ENCODE results near the gene RIC8A. TPM values are rescaled to one million over a fixed set of nuclear protein-coding genes. Genes with fewer than 3 reads are reported as not detected.
"Not testable (repeated sequence)": the region's sequence is repeated elsewhere in the genome, so short reads cannot be mapped to it uniquely, and the experiment has no call there.

Gene RIC8A
- total RNA-seq, 1 donor from 2014 or later, result 106 TPM

DNA sequence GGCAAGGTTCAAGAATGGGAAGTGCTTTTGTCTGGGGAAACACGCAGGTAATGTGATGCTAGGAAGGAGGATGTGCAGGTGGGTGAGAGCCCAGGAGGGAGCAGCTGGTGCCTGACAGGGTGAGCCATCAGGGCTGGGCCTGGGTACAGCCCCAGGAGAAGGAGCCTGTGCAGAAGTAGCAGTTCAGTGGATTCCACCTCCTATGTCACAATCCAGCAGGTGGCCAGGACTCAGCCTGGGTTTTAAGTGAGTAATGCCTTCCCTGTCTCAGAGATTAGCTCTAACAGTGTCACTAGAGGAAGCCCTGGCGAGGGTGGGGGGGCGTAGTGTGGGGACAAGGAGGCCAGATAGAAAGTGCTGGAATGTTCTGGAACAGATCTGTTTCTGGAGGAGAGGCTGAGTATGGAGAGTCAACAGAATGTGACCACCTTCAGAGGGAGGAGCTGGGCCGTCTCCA lies 8.1 kb downstream of the RIC8A start:
- no peak for FAIRE-seq
- H3K4me3 ChIP-seq (ENCODE audit: low read depth, low read length), result no peak overlapping the region
- TF ChIP-seq, protein P1, sequence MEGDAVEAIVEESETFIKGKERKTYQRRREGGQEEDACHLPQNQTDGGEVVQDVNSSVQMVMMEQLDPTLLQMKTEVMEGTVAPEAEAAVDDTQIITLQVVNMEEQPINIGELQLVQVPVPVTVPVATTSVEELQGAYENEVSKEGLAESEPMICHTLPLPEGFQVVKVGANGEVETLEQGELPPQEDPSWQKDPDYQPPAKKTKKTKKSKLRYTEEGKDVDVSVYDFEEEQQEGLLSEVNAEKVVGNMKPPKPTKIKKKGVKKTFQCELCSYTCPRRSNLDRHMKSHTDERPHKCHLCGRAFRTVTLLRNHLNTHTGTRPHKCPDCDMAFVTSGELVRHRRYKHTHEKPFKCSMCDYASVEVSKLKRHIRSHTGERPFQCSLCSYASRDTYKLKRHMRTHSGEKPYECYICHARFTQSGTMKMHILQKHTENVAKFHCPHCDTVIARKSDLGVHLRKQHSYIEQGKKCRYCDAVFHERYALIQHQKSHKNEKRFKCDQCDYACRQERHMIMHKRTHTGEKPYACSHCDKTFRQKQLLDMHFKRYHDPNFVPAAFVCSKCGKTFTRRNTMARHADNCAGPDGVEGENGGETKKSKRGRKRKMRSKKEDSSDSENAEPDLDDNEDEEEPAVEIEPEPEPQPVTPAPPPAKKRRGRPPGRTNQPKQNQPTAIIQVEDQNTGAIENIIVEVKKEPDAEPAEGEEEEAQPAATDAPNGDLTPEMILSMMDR (IDR thresholded peaks at IDR 0.05; ENCODE audit: insufficient read depth, low read length, severe bottlenecking), result peak; percentile 3
- no peaks in the 10 kb centered on the region for H3K27me3 ChIP-seq (ENCODE audit: control insufficient read depth, insufficient read depth, low read length)
- no peak for DNase-seq (ENCODE audit: low read depth)
- peaks cover 29% of the 10 kb centered on the region for H3K36me3 ChIP-seq (ENCODE audit: control insufficient read depth, insufficient read depth, low read length)

DNA sequence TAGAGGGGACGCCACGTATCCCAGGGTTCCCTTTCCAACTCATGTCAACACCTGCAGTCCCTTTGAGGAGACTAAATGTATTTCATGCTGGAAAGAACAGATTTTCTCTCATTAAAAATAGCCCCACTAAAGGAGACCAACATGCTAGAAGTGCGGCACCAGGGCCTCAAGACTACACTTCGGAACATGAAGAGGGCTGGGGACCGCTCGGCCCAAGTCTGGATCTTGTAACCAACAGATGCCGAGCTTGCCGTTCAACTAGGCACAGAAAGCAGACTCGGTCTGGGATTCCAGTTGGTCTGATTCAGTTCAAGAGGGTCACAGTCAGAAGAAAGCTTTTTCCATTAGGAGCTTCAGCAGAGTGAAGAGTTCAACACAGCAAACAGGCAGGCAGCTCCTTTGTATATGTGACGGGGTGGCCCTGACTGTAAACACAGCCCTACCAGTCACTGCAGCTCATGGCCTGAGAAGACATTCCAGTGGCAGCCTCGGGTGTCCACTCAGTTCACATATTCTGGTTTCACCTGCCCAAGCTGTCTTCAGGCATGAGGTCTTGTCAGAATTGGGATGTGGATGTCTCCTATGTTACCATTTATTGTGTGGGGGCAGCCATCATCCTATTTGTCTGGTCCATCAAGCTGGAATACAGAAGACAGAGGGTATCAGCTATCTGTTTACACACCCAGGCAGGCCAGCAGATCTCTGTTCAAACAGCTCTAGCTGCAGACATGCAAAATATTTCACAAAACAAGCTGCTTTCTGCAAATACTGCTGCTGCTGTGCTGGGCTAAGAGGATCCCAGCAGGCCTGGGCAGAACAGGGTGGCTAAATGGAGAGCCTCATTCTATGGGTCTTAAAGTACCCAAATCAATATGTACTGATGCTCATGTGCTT lies 8.8 kb downstream of the RIC8A start:
- DNase-seq (ENCODE audit: low read depth), result no peak
- H3K27me3 ChIP-seq (ENCODE audit: control insufficient read depth, insufficient read depth, low read length), result no peaks in the 10 kb centered on the region
- H3K36me3 ChIP-seq (ENCODE audit: control insufficient read depth, insufficient read depth, low read length), result peaks cover 23% of the 10 kb centered on the region
- no peak overlapping the region for H3K4me3 ChIP-seq (ENCODE audit: low read depth, low read length)
- no peak for FAIRE-seq
- TF ChIP-seq, protein P1 (IDR thresholded peaks at IDR 0.05; ENCODE audit: insufficient read depth, low read length, severe bottlenecking), result no peak

DNA sequence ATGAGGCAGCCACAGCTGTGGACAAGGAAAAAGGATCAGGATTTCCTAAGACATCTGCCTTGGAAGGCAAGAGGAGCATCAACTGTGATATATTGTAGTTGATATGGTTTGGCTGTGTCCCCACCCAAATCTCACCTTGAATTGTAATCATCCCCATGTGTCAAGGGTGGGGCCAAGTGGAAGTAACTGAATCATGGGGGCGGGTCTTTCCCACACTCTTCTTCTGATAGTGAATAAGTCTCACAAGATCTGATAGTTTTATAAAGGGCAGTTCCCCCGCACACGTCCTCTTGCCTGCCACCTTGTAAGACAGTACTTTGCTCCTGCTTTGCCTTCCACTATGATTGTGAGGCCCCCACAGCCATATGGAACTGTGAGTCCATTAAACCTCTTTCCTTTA lies 10.2 kb downstream of the RIC8A start:
- TF ChIP-seq, protein P1 (IDR thresholded peaks at IDR 0.05; ENCODE audit: insufficient read depth, low read length, severe bottlenecking), result no peak
- no peak for FAIRE-seq

DNA sequence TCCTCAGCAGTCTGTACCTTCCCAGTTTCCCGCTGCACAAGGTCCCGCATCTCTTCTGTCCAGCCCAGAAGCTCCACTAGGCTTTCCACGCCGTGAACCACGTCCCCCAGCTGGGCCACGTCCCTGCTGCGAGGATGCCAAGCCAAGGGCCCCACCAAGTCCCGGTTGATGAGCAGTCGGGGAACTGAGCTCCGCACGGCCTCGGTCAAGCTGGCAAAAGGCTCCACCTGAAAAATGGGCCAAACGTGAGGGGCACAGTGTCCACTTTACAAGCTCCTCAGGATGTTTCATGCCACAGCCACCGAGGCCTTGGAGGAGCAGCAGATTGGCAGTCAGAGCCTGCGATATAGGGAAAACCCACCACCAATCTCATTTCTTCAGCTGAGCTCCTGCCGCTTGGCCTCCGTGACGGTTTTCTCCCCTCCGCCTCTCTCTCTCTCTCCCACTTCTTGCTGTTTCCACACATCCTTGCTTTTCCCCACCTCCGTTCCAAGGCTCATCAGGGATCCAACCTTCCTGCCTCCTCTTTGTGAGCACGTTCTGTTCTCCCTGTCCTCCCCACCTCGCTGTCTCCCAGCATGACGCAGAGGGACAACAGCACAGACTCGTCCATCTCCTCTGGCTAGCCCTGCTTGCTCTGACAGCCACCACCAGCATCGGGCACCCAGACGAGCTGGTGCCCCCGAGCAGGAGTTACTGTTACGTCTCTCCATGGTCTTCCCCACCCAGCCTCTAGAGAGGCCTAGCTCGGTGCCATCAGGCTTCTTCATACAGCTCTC lies 11.5 kb downstream of the RIC8A start:
- FAIRE-seq (no peak), DNase-seq (ENCODE audit: low read depth) (no peak)
- H3K4me3 ChIP-seq (ENCODE audit: low read depth, low read length), result no peak overlapping the region
- no peaks in the 10 kb centered on the region for H3K27me3 ChIP-seq (ENCODE audit: control insufficient read depth, insufficient read depth, low read length)
- H3K36me3 ChIP-seq (ENCODE audit: control insufficient read depth, insufficient read depth, low read length), result peaks cover 4% of the 10 kb centered on the region
- TF ChIP-seq, protein P1 (IDR thresholded peaks at IDR 0.05; ENCODE audit: insufficient read depth, low read length, severe bottlenecking), result no peak

More for the DNA sequence above, 10.2 kb downstream of the RIC8A start:
- H3K4me3 ChIP-seq (ENCODE audit: low read depth, low read length), result no peak overlapping the region
- peaks cover 11% of the 10 kb centered on the region for H3K36me3 ChIP-seq (ENCODE audit: control insufficient read depth, insufficient read depth, low read length)
- no peaks in the 10 kb centered on the region for H3K27me3 ChIP-seq (ENCODE audit: control insufficient read depth, insufficient read depth, low read length)
- peak; percentile 44 for DNase-seq (ENCODE audit: low read depth)

DNA sequence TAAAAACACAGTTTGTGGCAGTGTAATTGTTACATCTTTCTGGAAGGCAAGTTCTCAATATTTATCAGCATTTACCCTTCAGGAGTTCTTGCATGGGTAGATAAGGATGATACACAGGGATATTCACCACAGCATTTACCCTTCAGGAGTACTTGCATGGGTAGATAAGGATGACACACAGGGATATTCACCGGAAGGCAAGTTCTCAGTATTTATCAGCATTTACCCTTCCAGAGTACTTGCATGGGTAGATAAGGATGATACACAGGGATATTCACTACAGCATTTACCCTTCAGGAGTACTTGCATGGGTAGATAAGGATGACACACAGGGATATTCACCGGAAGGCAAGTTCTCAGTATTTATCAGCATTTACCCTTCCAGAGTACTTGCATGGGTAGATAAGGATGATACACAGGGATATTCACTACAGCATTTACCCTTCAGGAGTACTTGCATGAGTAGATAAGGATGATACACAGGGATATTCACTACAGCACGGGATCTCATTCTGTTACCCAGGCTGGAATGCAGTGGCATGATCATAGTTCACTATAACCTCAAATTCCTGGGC lies 13.2 kb downstream of the RIC8A start:
- FAIRE-seq, result peak; percentile 93
- H3K27me3 ChIP-seq (ENCODE audit: control insufficient read depth, insufficient read depth, low read length); DNase-seq (ENCODE audit: low read depth); H3K4me3 ChIP-seq (ENCODE audit: low read depth, low read length); H3K36me3 ChIP-seq (ENCODE audit: control insufficient read depth, insufficient read depth, low read length): not testable (repeated sequence)

DNA sequence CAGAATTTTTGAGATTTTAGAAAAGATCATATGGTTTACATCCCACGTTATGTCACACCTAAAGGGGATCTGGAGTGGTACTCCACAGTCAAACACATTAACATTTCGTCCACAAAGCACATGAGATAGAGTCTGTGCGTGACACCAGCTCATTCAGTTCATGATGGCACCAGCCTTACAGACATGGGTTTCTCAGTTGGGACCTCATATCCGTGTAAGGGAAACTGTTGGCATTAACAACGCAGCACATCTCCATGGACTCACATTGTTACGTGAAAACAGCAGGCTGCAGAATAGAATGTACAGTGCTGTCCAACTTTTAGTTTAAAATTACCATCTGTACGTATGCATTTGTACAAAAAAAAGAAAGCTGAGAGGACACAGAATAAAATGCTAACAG lies 14.0 kb downstream of the RIC8A start:
- H3K36me3 ChIP-seq (ENCODE audit: control insufficient read depth, insufficient read depth, low read length), result no peaks in the 10 kb centered on the region
- FAIRE-seq, result peak; percentile 77
- no peak for DNase-seq (ENCODE audit: low read depth)
- no peak overlapping the region for H3K4me3 ChIP-seq (ENCODE audit: low read depth, low read length)
- H3K27me3 ChIP-seq (ENCODE audit: control insufficient read depth, insufficient read depth, low read length), result no peaks in the 10 kb centered on the region
- TF ChIP-seq, protein P1 (IDR thresholded peaks at IDR 0.05; ENCODE audit: insufficient read depth, low read length, severe bottlenecking), result no peak
